Spleen (tissue), 7 donors: ENCODE measurements around the gene ZC3H13.

Source experiments
- CTCF ChIP-seq, 11 experiments: fragments of 200-600 bp in 7 of 11; fragments of 450-650 bp in 4 of 11; sonication (generic) in 4 of 11; IDR thresholded peaks in 8 of 11; conservative IDR thresholded peaks in 3 of 11; 1 replicate in 7 of 11; 2 replicates in 4 of 11; pipeline versions ENCODE4 v1.4.0 to v1.8.0; 2016 to 2021; ENCODE audit warnings: antibody characterized with exemption in 11 of 11, inconsistent platforms in 4 of 11, mild to moderate bottlenecking in 1 of 11
- POLR2A ChIP-seq, 3 donors: fragments of 450-650 bp; IDR thresholded peaks; one replicate each; pipeline ENCODE4 v1.5.1; 2017; ENCODE audit warnings: antibody characterized with exemption in 3 of 3, mild to moderate bottlenecking in 1 of 3
- donor health status: DM: no; HTN: no; CAD: no; lungs with moderate emphysema.
- donor health status: DM: no; HTN: no; CAD: no.
- donor health status: DM: no; HTN: no; CAD: no.

DNA sequence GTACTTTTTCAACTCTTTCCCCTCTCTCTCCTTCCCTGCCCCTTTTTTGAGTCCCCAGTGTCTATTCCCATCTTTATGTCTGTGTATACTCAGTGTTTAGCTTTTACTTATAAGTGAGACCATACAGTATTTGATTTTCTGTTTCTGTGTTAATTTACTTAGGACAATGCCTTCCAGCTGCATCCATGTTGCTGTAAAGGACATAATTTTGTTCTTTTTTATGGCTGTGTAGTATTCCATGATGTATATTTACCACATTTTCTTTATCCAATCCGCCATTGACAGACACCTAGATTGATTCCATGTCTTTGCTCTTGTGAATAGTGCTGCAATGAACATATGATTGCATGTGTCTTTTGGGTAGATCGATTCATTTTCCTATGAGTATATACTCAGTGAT is 10.7 kb upstream of the ZC3H13 start:
- TF ChIP-seq POLR2A (IDR thresholded peaks at IDR 0.05) (no peak), CTCF (IDR thresholded peaks at IDR 0.05 in 8 of 11, conservative IDR thresholded peaks at IDR 0.05 in 3 of 11) (no peak)
